NCI-H146 (cell line): ENCODE data around the gene CFL1.
A peak's percentile ranks its signal among the peaks of the same experiment; 100 is the strongest.

Experiments used
- DNase-seq: peaks from one replicate; lab custom pipeline; 2025; lab: John Stamatoyannopoulos, UW

Gene CFL1

DNA sequence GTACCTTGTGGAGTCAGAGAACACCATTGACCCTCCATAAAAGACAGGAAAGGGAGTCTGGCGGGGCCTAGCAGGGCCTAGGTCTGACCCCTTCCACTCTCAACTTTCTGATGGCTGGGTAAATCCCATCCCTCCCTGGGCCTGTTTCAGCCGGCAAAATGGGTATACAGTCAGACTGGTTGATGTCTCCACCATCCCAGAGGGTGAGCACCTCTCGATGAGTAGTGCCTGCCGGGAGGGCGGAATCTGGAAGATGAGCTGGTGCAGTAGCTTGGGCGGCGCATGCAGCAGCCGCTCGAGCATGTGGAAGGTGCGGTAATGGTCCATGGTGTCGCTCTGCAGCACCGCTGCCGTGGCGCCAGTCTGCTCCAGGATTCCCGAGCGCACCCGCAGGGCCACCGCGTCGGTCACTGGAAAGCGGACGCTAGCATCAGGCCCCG is 29.8 kb upstream of the CFL1 start:
- DNase-seq: no peak

DNA sequence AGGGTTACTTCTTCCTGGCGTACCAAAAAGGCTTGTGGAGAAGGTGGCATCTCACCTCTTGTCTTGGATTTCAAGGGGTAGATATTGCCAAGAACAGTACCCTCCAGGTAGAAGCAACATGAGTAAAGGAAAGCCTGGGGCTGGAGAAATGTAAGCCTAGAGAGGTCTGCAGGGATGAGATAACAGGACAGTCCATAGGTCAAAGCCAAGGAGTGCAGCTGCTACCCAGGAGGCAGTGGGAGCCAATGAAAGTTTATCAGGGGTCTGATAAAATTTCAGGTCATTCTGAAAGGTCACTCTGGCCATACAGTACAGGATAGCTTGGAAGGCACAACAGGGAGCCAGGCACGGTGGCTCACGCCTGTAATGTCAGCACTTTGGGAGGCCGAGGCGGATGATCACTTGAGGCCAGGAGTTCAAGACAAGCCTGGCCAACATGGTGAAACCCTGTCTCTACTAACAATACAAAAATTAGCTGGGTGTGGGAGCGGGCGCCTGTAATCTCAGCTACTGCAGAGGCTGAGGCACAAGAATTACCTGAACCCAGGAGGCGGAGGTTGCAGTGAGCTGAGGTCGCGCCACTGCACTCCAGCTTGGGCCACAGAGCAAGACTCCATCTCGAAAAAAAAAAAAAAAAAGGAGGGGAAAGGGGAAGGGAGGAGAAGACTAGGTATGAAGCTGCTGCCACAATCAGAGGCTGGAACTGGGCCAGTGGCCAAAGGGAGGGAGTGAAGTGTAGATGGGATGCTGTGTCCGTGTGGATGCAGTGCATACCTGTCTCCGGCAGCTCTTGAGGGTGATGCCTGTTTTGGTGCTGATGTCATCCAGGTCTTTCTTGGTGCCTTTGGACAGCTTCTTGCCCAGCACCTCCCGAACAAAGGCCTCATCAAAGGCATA is 29.1 kb upstream of the CFL1 start:
- no peak for DNase-seq

DNA sequence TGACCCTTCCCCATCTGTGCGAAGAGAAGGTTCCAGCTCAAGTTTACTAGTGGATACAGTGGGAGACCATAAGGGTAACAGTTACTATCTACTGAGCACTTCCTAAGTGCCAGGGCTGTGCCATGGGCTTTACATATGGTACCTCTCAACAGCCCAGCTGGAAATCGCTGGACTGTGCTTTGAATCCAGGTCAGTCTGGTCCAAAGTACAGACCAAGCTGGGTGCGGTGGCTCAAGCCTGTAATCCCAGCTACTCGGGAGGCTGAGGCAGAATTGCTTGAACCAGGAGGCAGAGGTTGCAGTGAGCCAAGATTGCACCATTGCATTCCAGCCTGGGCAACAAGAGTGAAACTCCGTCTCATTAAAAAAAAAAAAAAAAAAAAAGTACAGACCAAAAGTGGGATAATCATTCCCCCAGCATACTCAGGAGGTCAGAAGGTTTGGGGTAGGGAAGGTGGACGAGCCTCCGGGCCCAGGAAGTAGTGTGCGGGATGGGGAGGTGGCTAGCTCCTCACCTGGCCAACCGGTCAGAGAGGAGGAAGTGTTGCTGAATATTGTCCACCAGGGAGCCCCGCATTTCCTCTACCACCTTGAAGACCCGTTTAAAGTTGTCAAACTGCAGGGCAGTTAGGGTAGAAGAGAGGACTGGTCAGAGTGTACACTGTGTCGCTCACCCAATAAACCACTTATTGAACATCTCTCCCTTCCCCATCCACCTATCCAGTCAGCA is 28.0 kb upstream of the CFL1 start:
- DNase-seq: no peak

DNA sequence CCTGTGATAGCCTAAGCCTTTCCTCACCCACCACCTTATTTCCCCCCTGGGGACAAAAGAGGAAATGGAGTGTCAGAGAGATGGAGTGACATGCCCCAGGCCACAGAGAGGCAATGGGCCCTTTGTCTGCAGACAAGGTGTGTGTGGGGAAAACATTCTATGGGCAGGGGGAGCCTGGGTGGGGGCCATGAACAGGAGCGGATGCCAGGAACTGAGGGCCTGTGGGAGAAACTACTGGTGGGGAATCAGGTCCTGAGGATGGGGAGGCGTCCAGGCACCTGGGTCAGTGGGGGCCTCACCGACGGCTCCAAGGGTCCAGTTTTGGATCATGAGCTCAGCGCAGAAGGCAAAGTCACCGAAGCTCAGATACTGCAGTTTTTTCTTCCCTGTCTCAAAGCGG is 27.3 kb upstream of the CFL1 start:
- no peak for DNase-seq

DNA sequence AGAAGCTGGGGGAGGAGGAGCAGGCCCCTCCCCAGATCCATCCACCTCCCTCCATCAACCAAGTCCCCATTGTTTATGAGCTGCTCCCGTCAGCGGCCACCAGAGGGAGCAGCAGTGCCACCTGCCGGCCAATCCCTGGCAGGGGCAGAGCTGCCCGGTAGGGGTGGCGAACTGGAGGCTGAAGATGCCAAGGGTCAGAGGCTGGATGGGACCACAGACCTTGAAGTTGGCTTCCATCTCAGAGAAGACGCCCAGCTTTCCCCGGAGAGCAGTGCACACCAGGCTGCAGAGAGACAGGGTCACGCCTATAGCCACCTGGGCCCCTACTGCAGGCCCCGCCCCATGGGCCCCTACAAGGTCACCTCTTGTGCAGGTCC is 26.7 kb upstream of the CFL1 start:
- peak; percentile 75 for DNase-seq

DNA sequence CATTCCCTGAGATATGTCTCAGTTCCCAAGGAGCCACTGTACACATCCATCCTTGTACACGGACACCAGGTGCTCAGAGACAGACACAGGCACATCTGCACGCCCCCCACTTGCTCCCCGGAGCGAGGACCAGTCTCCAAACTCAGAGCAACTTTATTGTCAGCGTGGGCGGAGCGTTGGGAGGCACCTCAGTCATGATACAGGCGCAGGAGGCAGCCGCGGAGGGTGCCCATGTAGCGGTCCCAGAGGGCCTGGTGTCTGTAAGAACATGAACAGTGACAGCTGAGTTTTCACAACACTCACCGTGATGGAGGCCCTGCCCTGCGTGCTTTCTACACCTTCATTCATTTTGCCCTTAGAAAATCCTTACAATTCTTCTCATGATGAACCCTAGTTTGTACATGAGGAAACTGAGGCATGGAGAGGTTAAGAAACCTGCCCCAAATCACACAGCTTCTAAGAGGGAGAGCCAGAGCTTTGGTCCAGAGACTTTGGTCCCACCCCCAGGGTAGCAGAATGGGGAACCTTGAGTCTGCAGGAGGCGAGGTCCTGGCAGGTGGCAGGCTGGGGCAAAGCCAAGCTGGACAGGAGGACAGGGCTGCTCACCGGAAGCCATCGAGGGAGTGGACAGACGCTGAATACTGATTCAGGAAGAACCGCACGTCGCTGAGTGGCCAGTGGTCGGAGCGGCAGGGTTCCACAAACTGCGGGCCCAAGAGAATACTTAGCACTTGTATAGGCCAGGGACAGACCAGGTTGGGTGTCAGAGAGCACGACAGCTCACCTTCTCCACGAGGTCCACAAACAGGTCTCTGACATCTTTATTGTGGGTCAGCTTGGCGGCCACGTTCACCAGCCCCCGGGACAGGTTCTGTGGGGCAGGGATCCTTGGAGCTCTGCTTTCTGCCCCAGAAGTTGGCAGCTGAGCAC is 26.1 kb upstream of the CFL1 start:
- no peak for DNase-seq

DNA sequence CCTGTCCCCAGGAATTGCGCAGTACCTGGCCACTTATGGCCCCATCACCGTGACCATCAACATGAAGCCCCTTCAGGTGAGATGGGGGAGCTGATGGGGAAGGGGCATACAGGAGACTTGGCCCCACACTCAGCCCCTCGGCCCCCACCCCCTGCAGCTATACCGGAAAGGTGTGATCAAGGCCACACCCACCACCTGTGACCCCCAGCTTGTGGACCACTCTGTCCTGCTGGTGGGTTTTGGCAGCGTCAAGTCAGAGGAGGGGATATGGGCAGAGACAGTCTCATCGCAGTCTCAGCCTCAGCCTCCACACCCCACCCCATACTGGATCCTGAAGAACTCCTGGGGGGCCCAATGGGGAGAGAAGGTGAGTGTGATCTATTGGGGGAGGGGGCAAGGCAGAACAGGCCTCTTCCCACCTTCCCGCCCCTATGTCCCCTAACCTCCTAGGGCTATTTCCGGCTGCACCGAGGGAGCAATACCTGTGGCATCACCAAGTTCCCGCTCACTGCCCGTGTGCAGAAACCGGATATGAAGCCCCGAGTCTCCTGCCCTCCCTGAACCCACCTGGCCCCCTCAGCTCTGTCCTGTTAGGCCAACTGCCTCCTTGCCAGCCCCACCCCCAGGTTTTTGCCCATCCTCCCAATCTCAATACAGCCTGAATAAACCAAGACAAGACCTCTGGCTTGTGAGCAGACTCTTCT is 25.2 kb upstream of the CFL1 start:
- no peak for DNase-seq

DNA sequence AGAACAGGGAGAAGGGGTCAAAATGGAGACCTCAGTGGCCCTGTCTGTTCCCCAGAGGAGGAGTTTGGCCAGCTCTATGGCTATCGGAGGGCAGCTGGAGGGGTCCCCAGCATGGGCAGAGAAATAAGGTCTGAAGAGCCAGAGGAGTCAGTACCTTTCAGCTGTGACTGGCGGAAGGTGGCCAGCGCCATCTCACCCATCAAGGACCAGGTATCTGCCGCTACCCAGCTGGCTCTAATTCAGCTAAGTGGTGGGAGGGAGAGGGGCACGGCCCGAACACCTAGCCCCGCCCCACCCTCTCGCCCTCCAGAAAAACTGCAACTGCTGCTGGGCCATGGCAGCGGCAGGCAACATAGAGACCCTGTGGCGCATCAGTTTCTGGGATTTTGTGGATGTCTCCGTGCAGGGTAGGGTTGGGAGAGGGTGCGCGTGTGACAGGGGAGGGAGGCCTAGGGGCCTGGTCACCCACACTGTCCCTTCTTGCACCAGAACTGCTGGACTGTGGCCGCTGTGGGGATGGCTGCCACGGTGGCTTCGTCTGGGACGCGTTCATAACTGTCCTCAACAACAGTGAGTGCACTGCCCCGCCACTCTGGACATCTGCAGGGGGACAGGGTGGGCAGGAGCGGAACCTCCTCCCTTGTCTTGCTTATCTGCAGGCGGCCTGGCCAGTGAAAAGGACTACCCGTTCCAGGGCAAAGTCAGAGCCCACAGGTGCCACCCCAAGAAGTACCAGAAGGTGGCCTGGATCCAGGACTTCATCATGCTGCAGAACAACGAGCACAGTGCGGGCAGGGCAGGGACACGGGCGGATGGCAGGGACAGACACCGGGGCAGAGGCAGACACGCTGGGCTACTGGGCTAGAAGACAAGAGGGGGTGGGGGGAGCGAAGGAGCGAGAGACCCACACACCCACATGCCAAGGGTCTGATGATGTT is 24.4 kb upstream of the CFL1 start:
- no peak for DNase-seq

DNA sequence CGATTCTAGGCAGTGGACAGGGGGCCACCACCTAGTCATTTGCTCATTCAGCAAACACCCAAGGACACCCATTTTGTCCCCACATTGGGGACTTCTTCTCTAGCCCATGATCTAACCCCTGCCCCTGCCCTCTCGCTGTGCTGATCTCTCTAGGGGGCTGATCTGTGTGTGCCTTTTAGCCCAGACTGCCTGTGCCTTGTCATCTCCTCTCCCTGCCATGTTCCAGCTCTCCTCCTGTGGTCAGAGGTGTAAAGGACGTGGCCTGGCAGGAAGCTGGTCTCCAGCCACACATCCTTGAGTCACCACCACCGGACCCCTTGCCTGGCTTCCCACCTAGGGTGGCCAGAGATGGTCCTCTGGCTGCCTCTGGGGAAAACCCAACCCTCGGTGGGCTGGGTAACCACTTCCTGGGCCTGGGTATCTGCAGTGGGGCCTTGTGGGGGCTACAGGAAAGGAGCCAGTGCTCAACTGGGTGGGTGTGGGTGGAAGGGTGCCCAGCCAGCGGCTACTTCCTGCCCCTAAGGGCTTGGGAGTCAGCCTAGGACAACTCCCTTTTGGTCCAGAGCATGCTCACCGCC is 23.0 kb upstream of the CFL1 start:
- DNase-seq: no peak

DNA sequence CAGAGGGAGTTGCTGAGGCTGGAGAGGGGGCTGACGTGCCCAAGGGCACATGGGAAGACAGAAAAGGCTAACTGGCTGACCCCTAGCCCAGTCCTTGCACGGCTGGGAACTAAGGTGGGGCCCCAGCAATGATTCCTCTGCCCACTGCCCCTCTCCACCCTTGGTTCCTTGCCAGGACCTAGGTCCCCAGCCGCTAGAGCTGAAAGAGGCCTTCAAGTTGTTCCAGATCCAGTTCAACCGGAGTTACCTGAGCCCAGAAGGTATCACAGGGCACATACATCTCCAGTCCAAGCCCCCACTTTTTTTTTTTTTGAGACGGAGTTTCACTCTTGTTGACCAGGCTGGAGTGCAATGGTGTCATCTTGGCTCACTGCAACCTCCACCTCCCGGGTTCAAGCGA is 22.0 kb upstream of the CFL1 start:
- DNase-seq: no peak

DNA sequence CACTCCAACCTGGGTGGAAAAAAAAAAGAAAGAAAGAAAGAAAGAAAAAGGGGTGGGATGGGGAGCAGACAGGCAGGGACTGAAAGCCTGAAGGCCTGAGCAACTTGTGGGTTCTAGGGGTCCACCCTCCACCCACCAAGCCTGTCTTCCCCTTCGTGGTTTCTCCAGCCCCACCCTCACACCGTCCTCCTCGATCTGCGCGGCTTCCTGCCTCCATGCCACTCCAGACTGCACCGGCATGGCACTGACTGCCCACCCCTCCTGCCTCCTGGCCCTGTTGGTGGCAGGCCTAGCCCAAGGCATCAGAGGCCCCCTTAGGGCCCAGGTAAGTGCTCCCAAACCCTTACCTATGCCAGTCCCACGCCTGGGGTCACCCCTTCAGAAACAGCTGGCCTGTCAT is 21.6 kb upstream of the CFL1 start, which contains the start of gene CTSW:
CTSW (plus strand) TSS at position 221 of the 400 bp plus-strand sequence; CDS start at position 239, 18 bp downstream.
- no peak for DNase-seq

DNA sequence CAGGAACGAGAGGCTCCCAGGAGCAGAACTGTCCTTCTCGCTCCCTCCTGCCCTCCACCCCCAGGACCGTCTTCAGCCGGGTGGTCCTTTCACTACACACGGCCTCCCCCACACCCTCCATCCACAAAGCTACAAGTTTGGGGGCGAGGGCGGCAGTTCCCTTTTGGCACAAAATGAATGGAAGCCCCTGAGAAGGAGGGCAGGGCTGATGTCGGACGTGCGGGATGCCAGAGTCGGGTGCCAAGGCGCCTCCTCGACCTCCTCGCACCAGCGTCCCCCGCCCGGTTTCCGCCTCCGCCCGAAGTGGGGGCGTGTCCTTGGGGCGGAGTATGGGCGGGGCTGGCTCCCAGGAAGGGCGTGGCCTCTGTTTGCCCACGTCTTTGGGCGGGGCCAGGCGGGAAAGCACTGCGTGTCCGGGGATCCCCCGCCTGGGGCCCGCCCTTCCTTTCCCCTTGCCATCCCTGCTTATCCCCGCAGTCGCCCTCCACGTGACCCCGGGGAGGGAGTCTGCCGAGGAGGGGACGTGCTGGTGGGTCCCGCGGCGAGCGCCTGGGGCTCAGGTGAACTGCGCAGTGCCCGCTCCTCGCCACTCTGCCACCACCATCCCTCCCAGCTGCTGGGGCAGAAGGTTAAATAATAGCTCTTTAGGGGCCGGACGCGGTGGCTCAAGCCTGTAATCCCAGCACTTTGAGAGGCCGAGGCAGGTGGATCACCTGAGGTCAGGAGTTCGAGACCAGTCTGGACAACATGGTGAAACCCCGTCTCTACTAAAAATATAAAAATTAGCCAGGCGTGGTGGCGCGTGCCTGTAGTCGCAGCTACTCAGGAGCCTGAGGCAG is 15.6 kb upstream of the CFL1 start:
- DNase-seq: peak; percentile 96

DNA sequence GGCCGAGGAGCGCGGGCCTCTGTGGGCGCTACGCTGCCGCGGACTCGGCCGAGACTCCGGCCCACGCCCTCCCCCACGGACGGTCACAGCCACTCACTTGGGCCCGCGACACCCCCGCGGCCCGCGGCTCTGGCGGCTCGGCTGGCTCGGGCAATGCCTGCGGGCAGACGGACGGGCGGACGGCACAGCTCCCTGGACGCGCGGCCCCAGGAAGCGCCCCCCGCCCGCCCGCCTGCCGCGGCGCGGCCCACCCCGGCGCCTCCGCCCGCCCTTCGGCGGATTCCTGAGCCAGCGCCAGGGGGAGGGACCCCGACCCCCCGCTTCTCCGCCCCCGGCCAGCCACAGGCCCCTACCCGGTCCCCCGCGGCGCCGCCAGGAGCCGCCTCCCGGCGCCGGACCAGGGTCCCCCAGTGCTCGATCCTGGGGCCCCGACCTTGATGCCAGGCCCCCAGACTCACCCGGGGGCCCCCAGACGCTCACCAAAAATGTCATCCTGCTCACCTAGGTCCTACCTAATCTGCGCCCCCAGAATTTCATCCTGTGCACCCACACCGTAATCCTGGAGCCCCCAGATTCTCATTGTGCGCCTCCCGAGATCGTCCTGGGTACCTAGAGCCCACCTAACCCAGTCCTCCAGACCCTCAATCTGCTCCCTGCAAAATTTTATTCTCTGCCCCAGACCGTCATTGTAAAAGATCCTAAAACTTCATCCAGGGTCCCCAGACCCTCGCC is 14.8 kb upstream of the CFL1 start, which contains the start of gene EFEMP2:
EFEMP2 (minus strand) TSS at position 215 of the 732 bp plus-strand sequence. CDS start 446 bp downstream, outside the sequence.
- DNase-seq: peak; percentile 30

DNA sequence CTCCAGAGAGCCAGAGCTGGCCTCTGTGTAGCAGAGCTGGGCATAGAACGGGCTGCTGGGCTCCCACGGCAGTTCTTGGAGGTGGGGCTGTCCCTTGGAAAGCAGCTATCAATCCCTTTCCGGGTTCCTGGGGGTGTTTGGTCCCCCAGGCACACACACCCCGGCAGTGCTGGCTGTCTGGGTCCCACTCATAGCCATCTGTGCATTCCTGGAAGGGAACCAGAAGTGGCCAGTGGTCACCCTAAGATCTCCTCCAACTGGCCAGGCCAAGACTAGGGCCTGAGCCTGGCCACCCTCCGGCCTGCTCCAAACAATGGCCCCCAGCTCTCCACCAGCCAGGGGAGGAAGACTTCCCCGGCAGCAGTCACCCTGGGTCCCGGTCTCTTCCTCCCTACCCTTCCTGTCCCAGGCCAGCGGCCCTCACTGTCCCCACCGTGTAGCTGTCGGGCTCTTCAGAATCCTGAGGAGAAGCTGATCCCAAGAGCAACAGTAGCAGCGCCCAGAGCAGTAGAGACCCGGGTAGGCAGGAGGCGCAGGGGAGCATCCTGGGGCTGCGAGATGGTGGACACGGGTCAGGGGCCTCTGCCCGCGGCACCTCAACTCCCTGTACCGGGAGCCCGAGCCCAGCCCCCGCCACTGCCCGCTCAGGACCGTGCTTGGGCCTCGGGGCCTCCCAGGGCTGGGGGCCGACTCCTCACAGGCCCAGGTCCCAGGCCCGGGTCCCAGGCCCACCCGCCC is 14.0 kb upstream of the CFL1 start:
- no peak for DNase-seq

DNA sequence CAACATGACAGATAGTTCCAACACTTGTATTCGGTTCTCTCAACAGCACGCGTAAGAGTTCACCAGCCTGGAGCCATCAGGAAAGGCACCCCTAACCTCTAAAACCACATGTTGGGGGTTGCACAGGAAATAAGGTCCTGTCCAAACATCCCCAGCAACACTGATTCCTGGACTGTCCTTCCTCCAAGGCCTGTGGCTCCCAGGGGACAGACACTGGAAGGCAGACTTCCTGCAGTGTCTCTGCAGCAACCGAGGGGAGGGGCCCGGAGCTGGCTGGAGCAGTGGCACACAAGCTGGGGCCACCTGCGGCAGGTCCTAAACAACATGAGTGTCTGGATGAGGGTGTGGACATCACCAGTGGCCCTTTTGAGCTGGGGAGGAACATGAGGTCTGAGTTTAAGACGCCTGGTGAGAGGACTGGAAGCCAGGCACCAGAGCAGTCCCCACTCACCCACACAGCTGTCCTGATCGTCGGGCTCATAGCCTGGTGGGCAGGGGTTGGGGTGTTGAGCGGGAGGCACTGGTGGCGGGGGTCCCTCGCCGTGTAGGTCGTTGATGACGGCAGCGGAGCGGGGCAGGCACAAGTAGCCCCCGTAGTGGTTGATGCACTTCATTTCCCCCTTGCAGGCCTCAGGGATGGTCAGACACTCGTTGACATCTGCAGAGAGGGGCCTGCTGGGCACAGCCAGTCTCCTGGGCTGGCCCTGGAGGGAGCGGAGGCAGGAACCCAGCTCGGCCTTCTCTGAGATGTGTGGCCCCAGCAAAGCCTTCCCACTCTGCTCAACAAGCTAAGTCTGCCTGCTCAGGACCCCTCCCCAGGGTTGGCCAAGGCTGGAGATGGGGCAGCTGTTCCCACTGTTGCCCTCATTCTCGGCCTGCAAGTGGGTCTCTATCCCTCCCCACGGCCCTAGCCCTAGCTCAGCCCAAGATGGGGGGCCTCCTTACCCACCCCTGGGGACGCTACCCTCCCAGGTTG is 13.0 kb upstream of the CFL1 start:
- peak; percentile 32 for DNase-seq

DNA sequence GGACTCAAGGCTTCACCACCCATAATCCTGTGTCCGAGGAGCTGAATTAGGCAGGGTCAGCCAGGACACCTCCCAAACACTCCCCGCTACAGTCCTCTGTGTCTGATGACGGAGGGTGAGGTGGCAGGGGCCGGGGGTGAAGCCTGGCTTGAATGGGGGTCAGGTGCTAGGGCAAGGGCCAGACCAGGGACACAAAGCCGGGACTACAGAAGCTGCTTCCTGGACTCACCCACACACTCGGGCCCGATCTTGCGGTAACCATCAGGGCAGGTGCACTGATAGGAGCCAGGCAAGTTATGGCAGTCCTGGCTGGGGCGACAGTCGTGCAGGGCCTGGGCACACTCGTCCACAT is 12.3 kb upstream of the CFL1 start:
- DNase-seq: no peak
